Spleen (tissue), 7 donors: ENCODE data around the gene WFDC1.

Source experiments
- CTCF ChIP-seq, 11 experiments: fragments of 200-600 bp in 7 of 11; fragments of 450-650 bp in 4 of 11; sonication (generic) in 4 of 11; IDR thresholded peaks in 8 of 11; conservative IDR thresholded peaks in 3 of 11; 1 replicate in 7 of 11; 2 replicates in 4 of 11; pipeline versions ENCODE4 v1.4.0 to v1.8.0; 2016 to 2021; ENCODE audit warnings: antibody characterized with exemption in 11 of 11, inconsistent platforms in 4 of 11, mild to moderate bottlenecking in 1 of 11
- POLR2A ChIP-seq, 3 donors: fragments of 450-650 bp; IDR thresholded peaks; one replicate each; pipeline ENCODE4 v1.5.1; 2017; ENCODE audit warnings: antibody characterized with exemption in 3 of 3, mild to moderate bottlenecking in 1 of 3
- donor health status: DM: no; HTN: no; CAD: no; lungs with moderate emphysema.
- donor health status: DM: no; HTN: no; CAD: no.
- donor health status: DM: no; HTN: no; CAD: no.

GRCh38 chr16:84282533-84282932 lies 12.1 kb upstream of the WFDC1 start:
- TF ChIP-seq CTCF (IDR thresholded peaks at IDR 0.05 in 8 of 11, conservative IDR thresholded peaks at IDR 0.05 in 3 of 11) (no peak), POLR2A (IDR thresholded peaks at IDR 0.05) (no peak)
